ENCODE measurements around the gene LSM14A.

Gene LSM14A

DNA sequence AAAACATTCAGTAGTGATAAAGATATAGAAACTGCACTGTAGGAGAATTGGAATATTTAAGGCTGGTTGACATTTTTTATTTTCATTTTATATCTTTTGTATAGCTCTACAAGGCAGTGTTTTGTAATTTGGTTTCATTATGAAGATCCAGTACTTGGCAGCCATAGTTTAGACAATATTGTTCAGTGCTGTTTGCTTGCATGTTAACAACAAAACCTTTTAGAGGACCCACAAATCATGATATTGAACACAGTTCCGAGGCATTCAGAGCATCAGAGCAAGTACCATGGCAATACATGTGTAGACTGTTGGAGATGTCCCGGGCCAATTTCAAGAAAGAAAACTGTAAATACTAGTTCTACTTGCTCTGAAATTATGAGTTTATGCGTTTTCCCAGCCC, 56.5 kb downstream of the LSM14A start:
- TF ChIP-seq, protein P1, sequence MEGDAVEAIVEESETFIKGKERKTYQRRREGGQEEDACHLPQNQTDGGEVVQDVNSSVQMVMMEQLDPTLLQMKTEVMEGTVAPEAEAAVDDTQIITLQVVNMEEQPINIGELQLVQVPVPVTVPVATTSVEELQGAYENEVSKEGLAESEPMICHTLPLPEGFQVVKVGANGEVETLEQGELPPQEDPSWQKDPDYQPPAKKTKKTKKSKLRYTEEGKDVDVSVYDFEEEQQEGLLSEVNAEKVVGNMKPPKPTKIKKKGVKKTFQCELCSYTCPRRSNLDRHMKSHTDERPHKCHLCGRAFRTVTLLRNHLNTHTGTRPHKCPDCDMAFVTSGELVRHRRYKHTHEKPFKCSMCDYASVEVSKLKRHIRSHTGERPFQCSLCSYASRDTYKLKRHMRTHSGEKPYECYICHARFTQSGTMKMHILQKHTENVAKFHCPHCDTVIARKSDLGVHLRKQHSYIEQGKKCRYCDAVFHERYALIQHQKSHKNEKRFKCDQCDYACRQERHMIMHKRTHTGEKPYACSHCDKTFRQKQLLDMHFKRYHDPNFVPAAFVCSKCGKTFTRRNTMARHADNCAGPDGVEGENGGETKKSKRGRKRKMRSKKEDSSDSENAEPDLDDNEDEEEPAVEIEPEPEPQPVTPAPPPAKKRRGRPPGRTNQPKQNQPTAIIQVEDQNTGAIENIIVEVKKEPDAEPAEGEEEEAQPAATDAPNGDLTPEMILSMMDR (IDR thresholded peaks at IDR 0.05; ENCODE audit: low read depth, low read length), result no peak
- H3K4me3 ChIP-seq (replicated peaks in 1 of 2; ENCODE audit: low read depth in 2 of 2, low read length in 2 of 2), result no peak overlapping the region

DNA sequence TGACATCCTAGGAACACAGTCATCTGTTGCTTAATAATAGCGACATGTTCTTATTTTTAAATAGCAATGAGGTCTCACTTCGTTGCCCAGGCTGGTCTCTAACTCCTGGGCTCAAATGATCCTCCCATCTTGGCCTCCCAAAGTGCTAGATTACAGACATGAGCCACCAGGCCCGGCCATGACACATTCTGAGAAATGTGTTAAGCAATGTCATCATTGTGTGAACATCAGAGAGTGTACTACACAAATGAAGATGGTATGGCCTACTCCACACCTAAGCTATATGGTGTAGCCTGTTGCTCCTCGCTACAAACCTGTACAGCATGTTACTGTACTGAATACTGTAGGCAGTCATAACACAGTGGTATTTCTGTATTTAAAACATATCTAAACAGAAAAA, 57.4 kb downstream of the LSM14A start:
- no peak for DNase-seq (ENCODE audit: low read depth in 2 of 2)
- TF ChIP-seq, protein P1 (IDR thresholded peaks at IDR 0.05; ENCODE audit: low read depth, low read length), result no peak
- H3K4me3 ChIP-seq (replicated peaks in 1 of 2; ENCODE audit: low read depth in 2 of 2, low read length in 2 of 2), result no peak overlapping the region

More for the DNA sequence above, 56.5 kb downstream of the LSM14A start:
- no peak for DNase-seq (ENCODE audit: low read depth in 2 of 2)

DNA sequence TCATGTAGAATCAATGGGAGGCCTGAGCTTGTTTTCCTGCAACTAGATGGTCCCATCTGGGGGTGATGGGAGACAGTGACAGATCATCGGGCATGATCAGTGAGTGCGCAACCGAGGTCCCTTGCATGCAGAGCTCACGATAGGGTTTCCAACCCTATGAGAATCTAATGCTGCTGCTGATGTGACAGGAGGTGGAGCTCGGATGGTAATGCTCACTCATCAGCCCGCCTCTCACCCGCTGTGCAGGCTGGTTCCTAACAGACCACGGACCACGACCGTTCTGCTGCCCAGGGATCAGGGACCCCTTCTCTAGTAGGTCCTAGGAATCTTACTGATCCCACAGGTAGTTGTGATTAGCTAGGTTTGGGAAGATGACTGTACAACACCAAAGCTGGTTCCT, 58.5 kb downstream of the LSM14A start:
- no peak for DNase-seq (ENCODE audit: low read depth in 2 of 2)
- H3K4me3 ChIP-seq (replicated peaks in 1 of 2; ENCODE audit: low read depth in 2 of 2, low read length in 2 of 2), result no peak overlapping the region
- TF ChIP-seq, protein P1 (IDR thresholded peaks at IDR 0.05; ENCODE audit: low read depth, low read length), result no peak

DNA sequence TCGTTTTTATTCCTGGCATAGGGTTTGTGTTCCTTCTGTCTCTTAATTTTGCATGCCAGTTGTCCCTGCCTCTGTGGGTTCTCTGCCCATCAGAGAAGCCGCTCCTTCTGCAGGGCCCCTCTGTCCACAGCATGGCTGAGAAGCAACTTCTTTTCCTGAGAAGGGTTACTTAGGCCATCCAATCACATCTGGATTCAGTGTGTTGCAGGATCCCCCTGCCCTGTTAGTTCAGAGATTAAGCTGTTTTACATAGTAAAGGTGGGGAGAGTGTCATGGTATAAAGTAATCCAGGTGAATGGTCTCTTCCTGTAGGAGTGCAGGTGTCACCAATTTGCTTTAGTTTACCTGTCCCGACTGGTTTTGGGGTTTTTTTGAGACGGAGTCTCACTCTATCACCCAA, 59.1 kb downstream of the LSM14A start:
- no peak overlapping the region for H3K4me3 ChIP-seq (replicated peaks in 1 of 2; ENCODE audit: low read depth in 2 of 2, low read length in 2 of 2)
- TF ChIP-seq, protein P1 (IDR thresholded peaks at IDR 0.05; ENCODE audit: low read depth, low read length), result no peak
- no peak for DNase-seq (ENCODE audit: low read depth in 2 of 2)

DNA sequence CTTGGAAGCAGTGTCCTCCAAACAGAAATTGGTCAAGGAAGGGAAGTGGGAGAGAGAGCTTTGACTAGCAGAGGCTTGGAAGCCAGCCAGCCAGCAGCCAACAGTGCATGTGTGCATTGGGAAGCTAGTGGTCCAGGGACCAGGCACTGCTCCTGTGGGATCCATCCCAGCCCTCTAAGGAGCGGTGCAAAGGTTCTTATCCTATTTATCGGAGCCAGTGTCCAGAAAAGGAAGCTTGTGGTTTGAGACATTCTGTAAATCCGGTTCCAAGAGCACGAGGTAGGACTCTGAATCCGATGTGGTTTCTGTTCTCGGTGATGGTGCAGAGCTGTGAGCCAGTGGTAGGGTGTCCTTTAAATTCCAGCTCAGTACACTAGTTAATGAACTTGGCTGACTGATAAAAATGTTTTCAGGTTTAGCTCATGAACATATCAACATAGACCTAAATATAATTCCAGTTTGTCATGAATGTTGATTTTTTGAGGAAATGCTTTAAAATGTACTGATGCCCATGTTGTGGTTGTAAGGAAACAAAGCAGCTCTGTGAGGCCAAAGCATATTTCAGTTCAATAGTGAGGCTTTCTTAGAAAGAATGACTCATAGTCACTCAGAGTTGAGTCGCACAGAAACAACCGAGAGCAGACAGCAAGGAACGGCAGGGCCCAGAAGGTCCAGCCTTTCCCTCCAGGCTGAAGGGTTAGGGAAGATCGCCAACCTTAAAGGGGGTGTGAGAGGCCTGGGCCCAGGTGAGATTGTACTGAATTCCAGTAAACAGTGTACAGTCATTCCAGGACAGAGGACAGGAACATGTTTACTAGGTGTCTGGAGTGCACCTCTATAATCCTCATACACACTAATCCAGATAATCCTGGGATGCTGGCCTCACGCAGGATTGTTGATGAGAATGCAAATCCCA, 60.5 kb downstream of the LSM14A start:
- H3K4me3 ChIP-seq (replicated peaks in 1 of 2; ENCODE audit: low read depth in 2 of 2, low read length in 2 of 2), result peak overlapping the region; percentile 12 to 13
- TF ChIP-seq, protein P1 (IDR thresholded peaks at IDR 0.05; ENCODE audit: low read depth, low read length), result no peak
- peak; percentile 86 to 95 for DNase-seq (ENCODE audit: low read depth in 2 of 2)

DNA sequence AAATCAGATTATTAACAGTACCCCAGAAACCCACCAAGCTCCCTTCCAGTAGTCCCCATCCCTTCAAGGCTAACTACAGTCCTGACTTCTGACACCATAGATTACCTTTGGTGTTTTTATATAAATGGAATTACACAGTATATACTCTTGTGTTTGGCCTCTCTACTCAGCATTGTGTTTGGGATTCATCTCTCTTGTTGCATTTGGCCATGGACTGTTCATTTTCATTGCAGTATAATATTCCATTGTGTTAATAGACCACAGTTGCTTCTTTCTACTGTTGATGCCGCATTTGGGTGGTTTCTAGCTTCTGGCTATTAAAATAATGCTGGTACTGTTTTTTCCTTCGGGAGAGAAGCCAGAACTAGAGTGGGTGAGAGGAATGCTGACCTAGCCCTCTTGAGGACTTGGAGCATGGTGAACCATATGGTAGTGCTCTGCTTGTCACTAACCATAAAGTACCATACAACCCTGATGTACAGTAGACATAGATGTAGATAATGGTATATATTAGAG, 63.2 kb downstream of the LSM14A start:
- no peak for DNase-seq (ENCODE audit: low read depth in 2 of 2)
- TF ChIP-seq, protein P1 (IDR thresholded peaks at IDR 0.05; ENCODE audit: low read depth, low read length), result no peak
- H3K4me3 ChIP-seq (replicated peaks in 1 of 2; ENCODE audit: low read depth in 2 of 2, low read length in 2 of 2), result no peak overlapping the region
